Liver (tissue), 3 donors: ENCODE data around the gene CDHR2.
A peak's percentile ranks its signal among the peaks of the same experiment; 100 is the strongest.

ENCODE experiments used
- ATF3 ChIP-seq: IDR thresholded peaks from 2 replicates; pipeline ENCODE4 v1.6.1; 2016; ENCODE audit warnings: antibody characterized with exemption
- EGR1 ChIP-seq, 2 donors: IDR thresholded peaks; 2 replicates each; pipeline ENCODE4 v1.6.1; 2016 to 2018; ENCODE audit warnings: antibody characterized with exemption in 2 of 2, low read depth in 2 of 2
- GABPA ChIP-seq, 2 donors: IDR thresholded peaks in 1 of 2; conservative IDR thresholded peaks in 1 of 2; 2 replicates each; pipeline ENCODE4 v1.6.1; 2016; ENCODE audit warnings: antibody characterized with exemption in 2 of 2, mild to moderate bottlenecking in 1 of 2, moderate library complexity in 1 of 2
- JUND ChIP-seq, 2 donors: IDR thresholded peaks; 2 replicates each; pipeline ENCODE4 v1.6.1; 2016; ENCODE audit warnings: antibody characterized with exemption in 2 of 2
- MAX ChIP-seq: IDR thresholded peaks from 2 replicates; pipeline ENCODE4 v1.6.1; 2016; ENCODE audit warnings: antibody characterized with exemption
- RAD21 ChIP-seq, 2 donors: IDR thresholded peaks; 2 replicates each; pipeline ENCODE4 v1.6.1; 2016; ENCODE audit warnings: antibody characterized with exemption in 2 of 2, mild to moderate bottlenecking in 2 of 2
- REST ChIP-seq: IDR thresholded peaks from 2 replicates; pipeline ENCODE4 v1.6.1; 2016; ENCODE audit warnings: antibody characterized with exemption, mild to moderate bottlenecking
- SP1 ChIP-seq: IDR thresholded peaks from 2 replicates; pipeline ENCODE4 v1.6.1; 2018; ENCODE audit warnings: antibody characterized with exemption, mild to moderate bottlenecking
- TAF1 ChIP-seq: conservative IDR thresholded peaks from 2 replicates; pipeline ENCODE4 v1.6.1; 2016; ENCODE audit warnings: antibody characterized with exemption, mild to moderate bottlenecking
- YY1 ChIP-seq: IDR thresholded peaks from 2 replicates; pipeline ENCODE4 v1.6.1; 2016; ENCODE audit warnings: antibody characterized with exemption, mild to moderate bottlenecking
- ZBTB33 ChIP-seq: IDR thresholded peaks from 2 replicates; pipeline ENCODE4 v1.6.1; 2016; ENCODE audit warnings: antibody characterized with exemption
- TF ChIP-seq, protein P1 (sequence below): fragments of 150-350 bp; IDR thresholded peaks from 2 replicates; pipeline ENCODE4 v1.5.1; 2017; ENCODE audit warnings: improper control_type of control experiment, low read depth, low read length; ENCODE audit not compliant: missing input control
- donor health status: healthy.
- donor health status: healthy.

- TF ChIP-seq RAD21 (IDR thresholded peaks at IDR 0.05), result no peak
- TF ChIP-seq, protein P1, sequence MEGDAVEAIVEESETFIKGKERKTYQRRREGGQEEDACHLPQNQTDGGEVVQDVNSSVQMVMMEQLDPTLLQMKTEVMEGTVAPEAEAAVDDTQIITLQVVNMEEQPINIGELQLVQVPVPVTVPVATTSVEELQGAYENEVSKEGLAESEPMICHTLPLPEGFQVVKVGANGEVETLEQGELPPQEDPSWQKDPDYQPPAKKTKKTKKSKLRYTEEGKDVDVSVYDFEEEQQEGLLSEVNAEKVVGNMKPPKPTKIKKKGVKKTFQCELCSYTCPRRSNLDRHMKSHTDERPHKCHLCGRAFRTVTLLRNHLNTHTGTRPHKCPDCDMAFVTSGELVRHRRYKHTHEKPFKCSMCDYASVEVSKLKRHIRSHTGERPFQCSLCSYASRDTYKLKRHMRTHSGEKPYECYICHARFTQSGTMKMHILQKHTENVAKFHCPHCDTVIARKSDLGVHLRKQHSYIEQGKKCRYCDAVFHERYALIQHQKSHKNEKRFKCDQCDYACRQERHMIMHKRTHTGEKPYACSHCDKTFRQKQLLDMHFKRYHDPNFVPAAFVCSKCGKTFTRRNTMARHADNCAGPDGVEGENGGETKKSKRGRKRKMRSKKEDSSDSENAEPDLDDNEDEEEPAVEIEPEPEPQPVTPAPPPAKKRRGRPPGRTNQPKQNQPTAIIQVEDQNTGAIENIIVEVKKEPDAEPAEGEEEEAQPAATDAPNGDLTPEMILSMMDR, result no peak
- TF ChIP-seq GABPA (IDR thresholded peaks at IDR 0.05 in 1 of 2, conservative IDR thresholded peaks at IDR 0.05 in 1 of 2), result no peak
- TF ChIP-seq MAX, result peak; percentile 95
- no peak for TF ChIP-seq YY1
- no peak for TF ChIP-seq ATF3
- no peak for TF ChIP-seq ZBTB33
- no peak for TF ChIP-seq SP1
- no peak for TF ChIP-seq TAF1
- TF ChIP-seq REST, result peak; percentile 10
- no peak for TF ChIP-seq JUND (IDR thresholded peaks at IDR 0.05)
- TF ChIP-seq EGR1 (IDR thresholded peaks at IDR 0.05; ENCODE audit: low read depth in 2 of 2), result no peak
Measured at GRCh38 chr5:176536132-176536901, 12.8 kb upstream of the CDHR2 start.
